ENCODE data around the gene UGT2B11.
"Not testable (repeated sequence)": the region's sequence is repeated elsewhere in the genome, so short reads cannot be mapped to it uniquely, and the experiment has no call there.

DNA sequence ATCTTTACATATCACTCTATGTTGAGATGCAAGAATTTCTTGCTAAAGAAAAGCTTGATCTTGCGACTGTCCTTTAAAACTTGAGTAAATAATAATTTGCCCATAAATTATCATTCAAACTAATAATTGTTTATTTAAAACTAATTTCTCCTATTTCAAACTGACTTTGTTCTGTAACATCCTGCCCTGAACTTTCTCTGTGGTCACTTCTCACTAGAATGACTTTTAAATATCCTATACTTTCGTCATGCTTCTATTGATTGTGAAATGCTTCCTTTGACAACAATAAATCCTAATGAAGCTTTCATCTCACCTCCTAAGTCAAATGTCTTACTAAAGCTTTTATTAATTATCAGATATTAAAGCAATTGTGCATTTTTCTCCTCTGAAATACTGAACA is 27.2 kb upstream of the UGT2B11 start:
- TF ChIP-seq, protein P1, sequence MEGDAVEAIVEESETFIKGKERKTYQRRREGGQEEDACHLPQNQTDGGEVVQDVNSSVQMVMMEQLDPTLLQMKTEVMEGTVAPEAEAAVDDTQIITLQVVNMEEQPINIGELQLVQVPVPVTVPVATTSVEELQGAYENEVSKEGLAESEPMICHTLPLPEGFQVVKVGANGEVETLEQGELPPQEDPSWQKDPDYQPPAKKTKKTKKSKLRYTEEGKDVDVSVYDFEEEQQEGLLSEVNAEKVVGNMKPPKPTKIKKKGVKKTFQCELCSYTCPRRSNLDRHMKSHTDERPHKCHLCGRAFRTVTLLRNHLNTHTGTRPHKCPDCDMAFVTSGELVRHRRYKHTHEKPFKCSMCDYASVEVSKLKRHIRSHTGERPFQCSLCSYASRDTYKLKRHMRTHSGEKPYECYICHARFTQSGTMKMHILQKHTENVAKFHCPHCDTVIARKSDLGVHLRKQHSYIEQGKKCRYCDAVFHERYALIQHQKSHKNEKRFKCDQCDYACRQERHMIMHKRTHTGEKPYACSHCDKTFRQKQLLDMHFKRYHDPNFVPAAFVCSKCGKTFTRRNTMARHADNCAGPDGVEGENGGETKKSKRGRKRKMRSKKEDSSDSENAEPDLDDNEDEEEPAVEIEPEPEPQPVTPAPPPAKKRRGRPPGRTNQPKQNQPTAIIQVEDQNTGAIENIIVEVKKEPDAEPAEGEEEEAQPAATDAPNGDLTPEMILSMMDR (IDR thresholded peaks at IDR 0.05; ENCODE audit: low read length), result not testable (repeated sequence)
- not testable (repeated sequence) for TF ChIP-seq EZH2 (IDR thresholded peaks at IDR 0.05; ENCODE audit: borderline replicate concordance, low read length)
